Thymus (tissue), 11 donors: ENCODE results near the gene TTC7B. TPM values are rescaled to one million over a fixed set of nuclear protein-coding genes. Genes with fewer than 3 reads are reported as not detected.

Experiments
- DNase-seq, 9 donors: peaks; one replicate each; pipeline ENCODE4 v3.0.0-alpha.2; 2013; ENCODE audit warnings: low spot score in 9 of 9, low read depth in 6 of 9, missing footprints in 1 of 9
- H3K27ac ChIP-seq, 2 donors: one replicate each; pipeline ENCODE4 v1.5.1; 2013; ENCODE audit warnings: control low read depth in 1 of 2, low read depth in 1 of 2, low read length in 1 of 2, mild to moderate bottlenecking in 1 of 2, moderate library complexity in 1 of 2
- H3K27me3 ChIP-seq, 2 donors: one replicate each; pipeline ENCODE4 v1.5.1; 2013; ENCODE audit warnings: low read length in 1 of 2; ENCODE audit not compliant: control insufficient read depth in 2 of 2, insufficient read depth in 1 of 2
- H3K36me3 ChIP-seq, 2 donors: one replicate each; pipeline ENCODE4 v1.5.1; 2013; ENCODE audit warnings: low read length in 1 of 2, mild to moderate bottlenecking in 1 of 2, moderate library complexity in 1 of 2; ENCODE audit not compliant: control insufficient read depth in 2 of 2, insufficient read depth in 2 of 2
- H3K4me1 ChIP-seq, 2 donors: one replicate each; pipeline ENCODE4 v1.5.1; 2013; ENCODE audit warnings: low read length in 2 of 2; ENCODE audit not compliant: control insufficient read depth in 2 of 2, insufficient read depth in 2 of 2
- H3K4me3 ChIP-seq, 2 donors: one replicate each; pipeline ENCODE4 v1.5.1; 2013; ENCODE audit warnings: low read length in 2 of 2, control low read depth in 1 of 2, mild to moderate bottlenecking in 1 of 2
- H3K9me3 ChIP-seq, 2 donors: one replicate each; pipeline ENCODE4 v1.5.1; 2013; ENCODE audit warnings: low read length in 1 of 2, mild to moderate bottlenecking in 1 of 2; ENCODE audit not compliant: control insufficient read depth in 2 of 2, insufficient read depth in 1 of 2
- WGBS: extraction: QIAGEN DNeasy Blood & Tissue Kit; methylation state at CpG from one replicate; pipeline ENCODE4 v1.1.7; 2013; 5-methylcytosine and 5-hydroxymethylcytosine counted together
- polyA plus RNA-seq: library from polyadenylated mRNA; stranded (reverse); fragments of 200-250 nt; gene quantifications from one replicate; pipeline ENCODE4 v1.2.3, GENCODE V29; 2013
- total RNA-seq: library from RNA; stranded (reverse); fragments of 120-200 nt; gene quantifications from one replicate; pipeline ENCODE4 v1.2.4, GENCODE V29; 2013
- donor health status: healthy.

TTC7B gene
- total and polyA plus RNA-seq, 2 donors: 3.2 to 5.6 TPM

DNA sequence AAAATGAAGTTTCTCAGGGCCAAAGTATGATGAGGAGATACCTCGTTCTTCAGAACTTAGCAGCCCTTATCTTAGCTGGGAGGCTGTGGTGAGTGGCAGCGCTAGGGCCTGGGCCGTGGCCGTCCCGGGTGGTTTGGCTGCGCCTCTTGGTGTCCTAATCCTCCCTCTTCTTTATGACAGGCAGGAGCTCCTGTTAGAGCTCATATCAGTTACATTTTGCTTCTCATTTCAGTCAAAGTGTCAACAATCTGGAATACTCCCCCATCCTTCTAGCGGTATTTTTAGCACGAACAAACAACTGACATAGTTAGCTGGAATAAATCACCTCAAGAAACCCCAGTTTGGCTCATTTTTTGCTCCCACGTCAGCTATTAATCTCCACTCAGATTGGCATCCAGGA, 188.8 kb downstream of the TTC7B start:
- H3K4me3 ChIP-seq: no peak overlapping the region
- no peaks in the 10 kb centered on the region for H3K9me3 ChIP-seq
- no peaks in the 10 kb centered on the region for H3K27me3 ChIP-seq
- H3K27ac ChIP-seq: no peak overlapping the region
- 92% methylated on average over 9 of the region's 9 CpGs for WGBS
- peaks cover 4 to 17% of the 10 kb centered on the region in 2 donors for H3K4me1 ChIP-seq
- no peaks in the 10 kb centered on the region for H3K36me3 ChIP-seq
- DNase-seq: no peak

DNA sequence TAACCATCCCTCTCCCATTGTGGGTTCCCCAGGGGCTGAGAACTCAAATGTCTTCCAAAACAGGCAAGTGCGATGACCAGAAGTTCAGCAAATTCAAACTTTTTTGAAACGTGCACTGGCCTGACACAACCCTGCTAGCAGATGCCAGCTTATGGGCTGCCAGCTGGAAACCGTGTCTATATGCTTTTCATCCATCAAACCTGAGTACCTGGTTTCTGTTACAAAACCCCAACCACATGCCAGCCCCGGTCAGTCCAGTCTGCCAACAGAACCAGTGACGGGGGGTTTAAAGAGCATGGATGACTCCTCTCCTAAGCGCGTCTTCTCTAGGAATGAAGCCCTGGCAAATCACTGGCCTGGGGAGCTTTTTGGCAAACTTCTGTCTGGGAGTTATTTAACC, 189.7 kb downstream of the TTC7B start:
- Histone ChIP-seq H3K27me3 (no peaks in the 10 kb centered on the region), H3K4me1 (peaks cover 4 to 17% of the 10 kb centered on the region in 2 donors), H3K36me3 (no peaks in the 10 kb centered on the region), H3K27ac (peak overlapping the region in 1 of 2 donors; percentile 36), H3K4me3 (no peak overlapping the region), H3K9me3 (no peaks in the 10 kb centered on the region)
- 92% methylated on average over 7 of the region's 7 CpGs for WGBS
- no peak for DNase-seq

DNA sequence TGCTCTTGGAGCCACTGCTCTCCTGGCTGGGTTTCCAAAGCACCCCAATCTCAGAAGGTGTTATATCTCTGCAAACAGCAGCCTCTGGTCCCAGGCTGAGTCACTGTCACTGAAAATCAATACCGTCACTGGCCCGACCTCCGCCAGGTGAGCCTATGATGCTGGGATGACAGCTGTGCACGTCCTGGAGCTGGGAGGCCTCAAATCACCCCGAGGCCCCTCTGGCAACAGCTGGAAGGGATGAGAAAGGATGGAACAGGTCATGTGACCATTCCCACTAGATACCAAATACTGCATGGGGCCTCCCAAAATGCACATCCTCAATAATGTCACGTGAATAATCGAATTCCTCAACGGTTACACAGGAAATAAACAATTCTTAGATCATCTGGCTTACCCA, 190.8 kb downstream of the TTC7B start:
- peaks cover 4 to 17% of the 10 kb centered on the region in 2 donors for H3K4me1 ChIP-seq
- H3K36me3 ChIP-seq: no peaks in the 10 kb centered on the region
- no peaks in the 10 kb centered on the region for H3K27me3 ChIP-seq
- no peak overlapping the region for H3K4me3 ChIP-seq
- no peaks in the 10 kb centered on the region for H3K9me3 ChIP-seq
- no peak for DNase-seq
- peak overlapping the region in 1 of 2 donors; percentile 15 for H3K27ac ChIP-seq
- WGBS: 94% methylated on average over 8 of the region's 8 CpGs

DNA sequence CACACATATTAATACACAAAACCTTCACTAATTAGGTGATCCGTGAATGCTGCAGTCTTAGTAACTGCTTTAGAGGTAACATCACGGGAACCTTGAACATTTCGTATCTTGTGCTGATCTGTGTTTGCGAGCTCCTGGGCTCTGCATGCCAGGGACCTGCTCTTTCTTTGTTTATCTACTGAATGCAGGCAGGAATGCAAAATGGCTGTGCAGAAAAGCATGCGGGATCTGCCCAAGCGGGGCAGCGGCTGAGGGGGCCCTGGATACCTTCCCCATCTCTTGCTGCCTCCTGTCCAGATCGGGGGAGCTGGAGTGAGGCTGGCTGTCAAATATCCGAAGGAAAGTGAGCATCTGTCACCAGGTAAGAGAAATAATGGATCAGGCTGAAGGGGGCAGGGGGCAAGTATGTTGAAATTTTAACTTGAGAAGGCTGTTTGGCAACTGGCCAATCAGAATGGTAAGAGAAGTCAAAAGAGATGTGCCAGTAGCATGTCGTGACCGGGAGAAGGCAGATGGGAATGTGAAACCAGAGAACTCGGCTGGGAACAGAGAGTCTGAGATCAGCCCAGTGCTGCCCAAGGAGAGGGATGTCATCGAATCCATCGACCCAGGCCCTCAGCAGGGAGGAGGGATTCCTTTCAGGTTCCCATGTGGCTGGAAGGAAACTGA, 191.4 kb downstream of the TTC7B start:
- no peaks in the 10 kb centered on the region for H3K27me3 ChIP-seq
- H3K4me1 ChIP-seq: peaks cover 4 to 16% of the 10 kb centered on the region in 2 donors
- H3K27ac ChIP-seq: no peak overlapping the region
- no peaks in the 10 kb centered on the region for H3K9me3 ChIP-seq
- DNase-seq: peak in 1 of 9 donors; percentile 15
- 95% methylated on average over 14 of the region's 14 CpGs for WGBS
- H3K36me3 ChIP-seq: no peaks in the 10 kb centered on the region
- no peak overlapping the region for H3K4me3 ChIP-seq

DNA sequence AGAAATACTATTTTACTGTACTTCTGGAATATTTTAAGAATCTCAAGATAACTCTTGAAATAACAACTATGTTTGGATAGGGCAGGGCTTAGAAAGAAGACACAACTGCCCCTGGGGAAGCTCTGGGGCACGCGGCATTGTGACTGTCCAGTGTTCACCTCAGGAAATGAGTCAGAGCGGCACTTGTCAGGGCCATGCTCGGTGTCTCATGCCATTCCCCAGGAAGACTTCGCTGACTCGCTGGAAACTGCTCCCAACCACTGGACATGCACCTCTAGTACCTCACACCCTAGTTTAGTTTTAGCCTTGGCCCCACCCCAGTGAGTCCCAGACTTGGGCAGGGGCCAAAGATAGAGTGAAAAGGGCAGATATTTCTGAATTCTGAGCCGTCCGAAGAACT, 192.0 kb downstream of the TTC7B start:
- Histone ChIP-seq H3K27ac (no peak overlapping the region), H3K27me3 (no peaks in the 10 kb centered on the region), H3K4me1 (peaks cover 1 to 12% of the 10 kb centered on the region in 2 donors), H3K36me3 (no peaks in the 10 kb centered on the region), H3K9me3 (no peaks in the 10 kb centered on the region), H3K4me3 (no peak overlapping the region)
- 93% methylated on average over 8 of the region's 8 CpGs for WGBS
- DNase-seq: no peak

DNA sequence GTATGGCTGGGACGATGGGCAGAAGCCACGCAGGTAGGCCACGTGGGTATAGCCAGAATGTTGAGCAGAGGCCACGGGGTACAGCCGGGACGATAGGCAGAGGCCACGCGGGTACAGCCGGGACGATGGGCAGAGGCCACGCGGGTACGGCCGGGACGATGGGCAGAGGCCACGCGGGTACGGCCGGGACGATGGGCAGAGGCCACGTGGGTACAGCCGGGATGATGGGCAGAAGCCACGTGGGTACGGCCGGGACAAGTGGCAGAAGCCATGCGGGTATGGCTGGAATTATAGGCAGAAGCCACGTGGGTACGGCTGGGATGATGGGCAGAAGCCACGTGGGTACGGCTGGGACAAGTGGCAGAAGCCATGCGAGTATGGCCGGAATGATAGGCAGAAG, 195.0 kb downstream of the TTC7B start:
- Histone ChIP-seq H3K4me1 (peaks cover 0 to 4% of the 10 kb centered on the region in 2 donors), H3K9me3 (no peaks in the 10 kb centered on the region), H3K36me3 (no peaks in the 10 kb centered on the region), H3K27me3 (no peaks in the 10 kb centered on the region), H3K4me3 (no peak overlapping the region), H3K27ac (no peak overlapping the region)
- WGBS: 98% methylated on average over 32 of the region's 32 CpGs
- no peak for DNase-seq

DNA sequence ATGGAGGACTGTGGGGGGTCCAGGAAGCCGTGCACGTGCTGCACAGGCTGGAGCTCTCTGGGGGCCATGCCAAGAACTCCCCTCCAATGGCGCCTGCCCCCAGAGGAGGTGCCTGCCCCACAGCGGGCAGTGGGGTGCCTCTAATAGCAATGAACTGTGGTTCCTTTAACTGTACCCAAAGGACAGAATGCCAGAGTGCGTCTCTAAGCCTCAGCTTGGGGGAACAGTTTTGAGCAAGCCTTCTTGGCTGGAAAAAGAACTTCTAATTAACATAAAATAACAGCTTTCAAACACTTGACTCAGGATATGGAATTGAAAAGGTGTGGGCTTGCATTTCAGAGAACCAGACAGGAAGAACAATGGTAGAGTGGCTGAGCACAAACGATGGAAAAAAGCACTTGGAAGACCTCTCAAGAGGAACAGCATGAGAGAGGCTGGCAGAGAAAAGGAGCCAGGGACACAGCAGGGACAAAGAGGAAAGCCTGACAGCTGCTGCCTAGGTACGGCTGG, 195.6 kb downstream of the TTC7B start:
- no peaks in the 10 kb centered on the region for H3K9me3 ChIP-seq
- no peaks in the 10 kb centered on the region for H3K36me3 ChIP-seq
- no peak overlapping the region for H3K27ac ChIP-seq
- WGBS: 93% methylated on average over 7 of the region's 7 CpGs
- no peaks in the 10 kb centered on the region for H3K27me3 ChIP-seq
- no peak overlapping the region for H3K4me3 ChIP-seq
- H3K4me1 ChIP-seq: peaks cover 0 to 4% of the 10 kb centered on the region in 2 donors
- DNase-seq: no peak

DNA sequence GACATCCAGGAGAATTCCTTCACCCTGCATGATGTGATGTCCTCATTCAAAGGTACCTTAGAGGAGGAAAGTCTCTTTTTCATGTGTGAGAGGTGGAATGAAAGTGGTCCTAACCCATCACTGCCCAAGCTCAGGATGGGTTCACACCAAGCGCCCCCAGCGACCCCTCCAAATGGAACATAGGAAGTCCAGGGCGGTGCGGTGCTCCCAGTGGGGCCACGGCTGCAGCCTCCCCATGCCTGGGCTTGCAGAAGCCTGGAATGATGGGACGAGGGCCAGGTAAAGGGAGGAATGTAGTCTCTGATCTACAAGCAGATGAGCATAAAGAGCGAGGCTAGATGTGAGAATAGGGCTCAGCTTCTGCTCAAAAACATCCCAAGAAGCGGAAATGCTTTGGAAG, 196.3 kb downstream of the TTC7B start:
- Histone ChIP-seq H3K4me3 (no peak overlapping the region), H3K36me3 (no peaks in the 10 kb centered on the region), H3K4me1 (no peaks in the 10 kb centered on the region), H3K9me3 (no peaks in the 10 kb centered on the region), H3K27me3 (no peaks in the 10 kb centered on the region), H3K27ac (no peak overlapping the region)
- 94% methylated on average over 8 of the region's 8 CpGs for WGBS
- DNase-seq: no peak

DNA sequence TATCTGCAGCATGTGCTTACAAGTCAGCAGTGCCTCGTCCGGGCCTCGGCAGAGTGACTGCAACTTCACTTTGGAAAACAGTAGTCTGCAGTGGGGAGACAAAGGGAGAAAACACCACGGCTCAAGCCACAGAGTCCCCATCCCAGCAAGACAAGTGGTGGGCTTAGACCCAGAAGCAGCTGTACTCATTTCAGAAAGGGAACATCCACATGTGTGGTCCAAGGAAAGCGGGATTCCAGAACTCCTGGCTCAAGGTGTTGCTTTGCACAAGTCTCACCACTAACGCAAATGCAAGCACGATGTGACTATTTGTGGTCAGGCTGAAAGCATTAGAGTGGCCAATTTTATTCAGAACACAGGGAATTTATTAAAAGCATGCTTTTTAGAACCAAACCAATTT, 198.3 kb downstream of the TTC7B start:
- Histone ChIP-seq H3K36me3 (no peaks in the 10 kb centered on the region), H3K9me3 (no peaks in the 10 kb centered on the region), H3K4me1 (no peaks in the 10 kb centered on the region), H3K27ac (no peak overlapping the region), H3K4me3 (no peak overlapping the region), H3K27me3 (no peaks in the 10 kb centered on the region)
- 97% methylated on average over 7 of the region's 7 CpGs for WGBS
- no peak for DNase-seq
